GM12865 (cell line): ENCODE results near the gene CCP110.
A peak's percentile ranks its signal among the peaks of the same experiment; 100 is the strongest.

Source experiments
- DNase-seq: peaks from one replicate; pipeline ENCODE4 v3.0.0; 2010; ENCODE audit warnings: low read depth
- H3K4me3 ChIP-seq: 2 replicates; pipeline ENCODE4 v1.5.1; 2011; ENCODE audit warnings: mild to moderate bottlenecking, low read depth, low read length, control low read depth
- TF ChIP-seq, protein P1 (sequence below): IDR thresholded peaks from 2 replicates; pipeline ENCODE4 v1.5.1; 2011; ENCODE audit warnings: low read length, control low read depth, low read depth, inconsistent platforms; ENCODE audit not compliant: insufficient read depth; ENCODE audit errors: missing control alignments

The CCP110 gene

GRCh38 chr16:19523559-19524355, at the start of gene CCP110:
Gene CCP110, plus strand, starts transcription at chr16:19523942. Its CDS starts 3,940 bp downstream, at chr16:19527882.
- TF ChIP-seq, protein P1, sequence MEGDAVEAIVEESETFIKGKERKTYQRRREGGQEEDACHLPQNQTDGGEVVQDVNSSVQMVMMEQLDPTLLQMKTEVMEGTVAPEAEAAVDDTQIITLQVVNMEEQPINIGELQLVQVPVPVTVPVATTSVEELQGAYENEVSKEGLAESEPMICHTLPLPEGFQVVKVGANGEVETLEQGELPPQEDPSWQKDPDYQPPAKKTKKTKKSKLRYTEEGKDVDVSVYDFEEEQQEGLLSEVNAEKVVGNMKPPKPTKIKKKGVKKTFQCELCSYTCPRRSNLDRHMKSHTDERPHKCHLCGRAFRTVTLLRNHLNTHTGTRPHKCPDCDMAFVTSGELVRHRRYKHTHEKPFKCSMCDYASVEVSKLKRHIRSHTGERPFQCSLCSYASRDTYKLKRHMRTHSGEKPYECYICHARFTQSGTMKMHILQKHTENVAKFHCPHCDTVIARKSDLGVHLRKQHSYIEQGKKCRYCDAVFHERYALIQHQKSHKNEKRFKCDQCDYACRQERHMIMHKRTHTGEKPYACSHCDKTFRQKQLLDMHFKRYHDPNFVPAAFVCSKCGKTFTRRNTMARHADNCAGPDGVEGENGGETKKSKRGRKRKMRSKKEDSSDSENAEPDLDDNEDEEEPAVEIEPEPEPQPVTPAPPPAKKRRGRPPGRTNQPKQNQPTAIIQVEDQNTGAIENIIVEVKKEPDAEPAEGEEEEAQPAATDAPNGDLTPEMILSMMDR, result no peak
- H3K4me3 ChIP-seq, result peak within 1 kb of the TSS; percentile 84
- peak; percentile 97 for DNase-seq

DNA sequence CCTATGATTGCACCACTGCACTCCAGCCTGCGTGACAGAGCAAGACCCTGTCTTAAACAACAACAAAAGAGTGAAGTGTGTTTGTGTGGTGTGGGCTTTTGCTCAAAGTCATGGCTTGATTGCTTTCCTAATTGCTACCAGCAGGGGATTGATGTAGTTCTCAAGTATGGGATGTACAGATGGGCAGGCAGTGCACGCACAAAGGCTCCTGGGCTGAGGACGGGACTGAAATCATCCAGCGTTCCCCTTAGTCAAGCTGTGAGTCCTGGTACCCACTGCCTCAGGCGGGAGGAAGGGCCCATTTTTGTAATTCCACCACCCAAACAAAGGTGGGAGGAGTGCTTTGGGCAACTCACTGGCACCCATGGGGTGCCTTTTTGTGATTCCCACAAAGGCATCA, 49.1 kb upstream of the CCP110 start:
- no peak overlapping the region for H3K4me3 ChIP-seq
- TF ChIP-seq, protein P1, result no peak
- no peak for DNase-seq

DNA sequence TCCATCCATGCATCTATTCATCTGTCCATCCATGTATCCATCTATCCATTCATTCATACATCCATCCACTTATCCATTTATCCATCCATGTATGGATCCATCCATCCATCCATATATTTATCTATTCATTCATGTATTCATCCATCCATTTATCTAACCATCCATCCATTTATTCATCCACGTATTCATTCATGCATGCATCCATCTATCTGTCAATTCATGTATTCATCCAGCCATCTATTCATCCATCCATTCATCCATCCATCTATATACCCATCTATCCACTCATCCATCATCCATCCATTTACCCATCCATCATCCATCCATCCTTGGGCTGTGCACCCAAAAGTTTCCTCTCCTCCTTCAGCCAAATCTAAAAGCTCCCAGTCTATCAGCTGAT, 45.2 kb upstream of the CCP110 start:
- no peak for DNase-seq
- TF ChIP-seq, protein P1, result no peak
- H3K4me3 ChIP-seq, result no peak overlapping the region

DNA sequence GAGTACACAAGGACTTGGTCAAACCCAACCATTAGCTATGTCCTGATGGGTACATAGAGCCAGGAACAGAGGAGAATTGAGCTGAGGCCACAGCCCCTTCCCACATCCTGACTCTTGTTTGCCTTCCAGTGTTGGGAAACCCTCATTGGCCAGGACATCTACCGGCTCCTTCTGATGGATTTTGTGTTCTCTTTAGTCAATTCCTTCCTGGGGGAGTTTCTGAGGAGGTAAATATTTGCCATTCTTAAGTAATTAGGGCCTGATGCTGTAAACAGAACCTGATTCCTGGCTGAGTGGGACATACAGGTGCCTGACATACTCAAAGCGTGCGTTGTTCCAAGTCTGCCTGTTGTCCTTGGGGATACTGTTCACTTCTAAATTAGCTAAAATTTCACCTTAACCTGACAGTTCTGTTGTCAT, 44.4 kb upstream of the CCP110 start:
- TF ChIP-seq, protein P1, result no peak
- no peak overlapping the region for H3K4me3 ChIP-seq
- DNase-seq, result no peak

DNA sequence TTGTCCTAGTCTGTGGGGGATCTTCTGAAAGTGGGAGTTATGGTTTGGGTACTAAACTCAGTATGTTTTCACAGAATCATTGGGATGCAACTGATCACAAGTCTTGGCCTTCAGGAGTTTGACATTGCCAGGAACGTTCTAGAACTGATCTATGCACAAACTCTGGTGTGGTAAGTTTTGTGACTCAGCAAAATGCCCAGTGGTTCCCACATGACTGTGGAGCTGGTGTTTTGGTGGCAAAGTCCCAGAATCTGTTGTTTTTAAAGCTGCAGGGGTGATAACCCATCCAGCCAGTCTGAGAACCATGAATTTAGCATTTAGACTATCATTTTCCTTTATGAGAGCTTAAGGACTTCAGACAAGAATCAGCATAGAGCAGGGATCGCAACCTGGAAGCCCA, 42.4 kb upstream of the CCP110 start:
- DNase-seq, result no peak
- no peak overlapping the region for H3K4me3 ChIP-seq
- TF ChIP-seq, protein P1, result no peak

DNA sequence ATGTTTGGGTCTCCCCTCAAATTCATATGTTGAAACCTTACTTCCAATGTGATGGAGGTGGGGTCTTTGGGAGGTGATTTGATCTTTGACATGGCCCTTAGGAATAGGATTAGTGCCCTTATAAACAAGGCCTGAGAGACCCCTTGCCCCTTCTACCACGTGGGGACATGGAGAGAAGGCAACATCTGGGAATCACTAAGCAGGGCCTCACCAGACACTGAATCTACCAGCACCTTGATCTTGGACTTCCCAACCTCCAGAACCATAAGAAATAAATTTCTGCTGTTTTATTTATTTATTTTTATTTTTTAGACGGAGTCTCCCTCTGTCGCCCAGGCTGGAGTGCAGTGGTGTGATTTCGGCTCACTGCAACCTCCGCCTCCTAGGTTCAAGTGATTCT, 42.0 kb upstream of the CCP110 start:
- H3K4me3 ChIP-seq, result no peak overlapping the region
- TF ChIP-seq, protein P1, result no peak
- no peak for DNase-seq

GRCh38 chr16:19482291-19482690, 41.5 kb upstream of the CCP110 start:
- DNase-seq, result no peak
- TF ChIP-seq, protein P1, result no peak
- no peak overlapping the region for H3K4me3 ChIP-seq
